Measurements from ENCODE around the gene PAFAH2.

GRCh38 chr1:26016953-26017545, 19.2 kb upstream of the PAFAH2 start:
- TF ChIP-seq CTCF (IDR thresholded peaks at IDR 0.05) (no peak), ZFX (IDR thresholded peaks at IDR 0.05; ENCODE audit: borderline replicate concordance) (no peak)

Measured in 22Rv1 (cell line).